ENCODE results near the gene TMEM131.

TMEM131 gene

DNA sequence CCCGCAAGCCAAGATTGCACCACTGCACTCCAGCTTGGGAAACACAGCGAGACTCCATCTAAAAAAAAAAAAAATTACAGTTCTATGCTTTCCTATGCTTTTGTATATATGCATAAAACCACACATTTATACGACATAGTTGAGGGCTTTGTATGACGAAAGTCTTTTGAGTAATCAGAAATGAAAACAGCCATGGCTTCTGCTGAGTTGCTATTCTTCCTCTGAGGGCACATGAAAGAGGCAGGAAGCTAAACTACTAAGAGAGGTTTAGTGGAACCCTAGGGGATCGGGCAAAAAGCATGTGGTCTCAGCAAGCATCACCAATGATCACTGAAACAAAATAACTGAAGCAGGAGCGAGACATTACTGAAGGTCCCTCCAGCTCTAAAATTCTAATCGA, 182.8 kb downstream of the TMEM131 start:
- DNase-seq (ENCODE audit: low spot score): no peak

DNA sequence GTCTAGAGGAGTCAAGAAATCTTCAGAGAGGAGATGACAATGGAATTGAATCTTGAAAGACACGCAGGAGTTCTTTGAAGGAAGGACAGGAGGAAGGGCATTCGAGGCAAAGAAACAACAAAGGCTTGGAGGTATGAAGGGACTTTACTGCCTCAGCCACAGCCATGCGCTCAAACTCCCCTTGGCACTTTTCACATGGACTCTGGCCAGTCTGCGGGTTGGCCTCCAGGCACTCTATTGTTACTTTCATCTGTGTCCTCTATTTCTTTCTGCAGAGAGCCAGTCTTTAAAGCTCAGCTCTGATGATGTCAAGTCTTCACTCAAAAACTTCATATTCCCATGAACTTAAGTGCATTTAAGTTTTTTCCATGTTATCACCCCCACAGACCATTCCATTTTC, 186.9 kb downstream of the TMEM131 start:
- no peak for DNase-seq (ENCODE audit: low spot score)

DNA sequence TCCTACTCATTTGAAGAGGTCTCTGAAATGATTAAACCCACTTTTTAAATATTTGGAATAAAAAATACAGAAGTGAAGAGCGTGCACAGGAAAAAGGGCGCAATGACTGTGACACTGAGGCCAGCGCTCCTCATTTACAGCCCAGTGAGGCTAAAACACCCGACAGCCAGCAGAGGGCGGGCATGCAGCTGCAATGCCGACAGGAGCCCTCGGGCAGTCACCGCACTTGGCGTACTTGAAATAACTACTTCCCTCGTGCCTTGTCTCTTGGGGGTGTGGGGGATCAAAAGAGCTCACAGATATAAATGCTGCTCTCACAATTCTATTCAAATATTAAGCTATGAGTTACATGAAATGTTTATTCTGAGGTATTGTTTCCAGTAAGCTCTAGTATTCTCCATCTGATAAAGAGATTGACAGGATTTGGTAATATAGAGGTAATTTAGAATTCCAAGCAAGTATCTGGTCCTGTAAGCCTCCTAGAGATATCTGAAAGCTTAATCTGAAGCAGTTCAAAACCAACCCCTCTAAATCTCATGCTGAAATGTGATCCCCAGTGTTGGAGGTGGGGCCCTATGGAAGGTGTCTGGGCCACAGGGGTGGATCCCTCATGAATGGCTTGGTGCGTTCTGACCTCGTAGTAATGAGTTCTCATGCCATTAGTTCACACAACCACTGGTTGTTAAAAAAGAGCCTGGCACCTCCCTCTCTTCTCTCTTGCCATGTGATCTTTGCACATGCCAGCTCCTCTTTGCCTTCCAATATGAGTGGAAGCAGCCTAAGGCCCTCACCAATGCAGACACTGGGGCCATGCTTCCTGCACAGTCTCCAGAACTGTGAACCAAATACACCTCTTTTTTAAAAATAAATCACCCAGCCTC, 188.8 kb downstream of the TMEM131 start:
- DNase-seq (ENCODE audit: low spot score): peak; percentile 71

DNA sequence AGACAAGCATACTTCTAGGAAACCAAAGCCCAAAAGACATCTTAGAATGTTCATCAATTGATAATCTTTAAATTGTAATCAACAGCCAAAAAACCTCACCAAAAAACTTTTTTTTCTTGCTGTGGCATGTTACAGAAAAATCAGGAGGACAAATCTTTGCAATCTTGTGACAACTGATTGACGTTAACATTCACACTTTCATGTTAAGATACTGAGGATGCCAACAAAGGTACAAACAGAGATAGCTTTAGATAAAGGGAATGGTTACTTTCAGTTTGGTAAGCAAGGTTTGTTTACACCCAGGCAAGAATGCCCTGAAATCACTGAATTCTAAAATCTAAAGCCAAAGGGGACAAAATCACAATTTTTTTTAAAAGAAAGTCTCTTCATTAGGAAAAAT, 190.0 kb downstream of the TMEM131 start:
- DNase-seq (ENCODE audit: low spot score): no peak

DNA sequence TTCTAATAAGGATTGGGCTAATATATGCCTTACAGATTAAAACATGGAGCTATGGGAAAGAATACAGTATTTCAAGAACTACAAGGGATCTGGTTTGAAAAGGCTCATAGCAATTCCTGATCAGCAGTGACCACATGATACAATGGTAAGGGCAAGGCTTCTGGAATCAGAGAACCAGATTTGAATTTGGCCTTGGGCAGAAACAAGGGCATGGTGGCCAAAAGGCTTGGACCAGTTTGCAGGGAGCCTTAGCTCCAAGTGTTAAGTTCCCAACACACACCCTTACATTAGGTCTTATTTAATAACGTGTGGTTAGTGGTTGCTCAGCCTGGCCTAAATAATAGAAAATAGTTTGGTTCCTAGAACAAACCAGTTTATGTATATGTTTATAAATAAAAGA, 194.7 kb downstream of the TMEM131 start:
- DNase-seq (ENCODE audit: low spot score): no peak

DNA sequence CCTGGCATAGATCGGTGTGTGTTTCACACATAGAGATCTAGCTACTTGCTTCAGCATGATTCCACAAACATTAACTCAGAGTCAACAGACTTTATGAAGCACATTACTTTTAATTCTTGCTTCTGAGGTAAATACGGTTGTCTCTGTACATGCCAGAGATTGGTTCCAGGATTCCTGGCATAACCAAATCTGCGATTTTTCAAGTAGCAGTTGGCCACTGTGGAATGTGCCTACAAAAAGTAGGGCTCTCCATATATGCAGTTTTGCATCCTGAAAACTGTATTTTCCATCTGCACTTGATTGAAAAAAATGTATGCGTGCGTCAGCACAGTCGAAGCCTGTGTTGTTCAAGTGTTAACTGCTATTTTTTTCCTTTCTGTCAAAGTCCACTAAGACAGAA, 197.3 kb downstream of the TMEM131 start:
- DNase-seq (ENCODE audit: low spot score): no peak

DNA sequence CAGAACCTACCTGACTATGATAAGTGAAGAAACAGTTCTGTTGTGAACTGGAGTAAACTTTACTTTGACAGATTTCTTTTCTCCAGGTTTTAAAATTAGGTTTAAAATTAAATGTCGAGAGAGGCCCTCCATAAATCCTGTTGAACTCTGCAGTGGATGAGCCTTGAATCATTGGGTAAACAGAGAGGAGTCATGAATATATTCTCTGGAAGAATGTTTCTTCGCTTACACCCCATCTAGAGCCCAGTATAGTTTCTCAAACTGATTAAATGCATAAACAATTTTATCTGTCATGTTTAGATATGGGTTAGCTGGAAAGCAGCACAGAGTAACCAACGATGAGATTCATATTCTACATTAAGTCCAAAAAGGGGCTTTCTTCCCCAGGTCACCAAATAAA, 198.4 kb downstream of the TMEM131 start:
- DNase-seq (ENCODE audit: low spot score): no peak

DNA sequence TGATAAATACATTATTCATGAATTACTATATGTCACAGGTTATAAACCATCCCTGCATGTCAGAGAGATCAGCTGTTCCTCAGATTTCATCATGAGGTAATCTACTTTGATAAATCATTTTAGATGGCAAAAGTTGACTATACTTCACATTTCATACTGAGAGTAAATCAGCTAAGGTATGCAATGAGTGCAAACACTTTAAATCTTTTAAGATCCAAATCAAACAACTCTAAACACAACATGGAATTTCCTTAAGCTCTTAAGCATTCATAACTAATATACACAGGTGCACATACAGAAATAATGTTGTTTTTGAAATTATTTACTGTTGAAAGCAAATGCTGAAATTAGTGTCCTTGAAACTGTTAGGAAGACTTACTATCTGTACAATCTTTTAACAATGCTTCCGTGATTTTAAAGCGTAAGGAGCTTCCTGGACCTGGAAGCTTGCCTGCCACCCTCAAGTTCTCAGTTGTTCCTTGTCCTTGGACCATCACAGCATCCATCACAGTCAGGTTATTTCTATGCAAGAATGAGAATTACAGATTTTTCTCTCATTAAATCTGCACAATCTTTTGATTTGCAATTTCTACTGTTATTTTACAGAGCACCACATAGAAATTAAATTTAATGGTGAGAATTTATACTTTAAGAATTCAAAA, 199.2 kb downstream of the TMEM131 start:
- DNase-seq (ENCODE audit: low spot score): no peak

DNA sequence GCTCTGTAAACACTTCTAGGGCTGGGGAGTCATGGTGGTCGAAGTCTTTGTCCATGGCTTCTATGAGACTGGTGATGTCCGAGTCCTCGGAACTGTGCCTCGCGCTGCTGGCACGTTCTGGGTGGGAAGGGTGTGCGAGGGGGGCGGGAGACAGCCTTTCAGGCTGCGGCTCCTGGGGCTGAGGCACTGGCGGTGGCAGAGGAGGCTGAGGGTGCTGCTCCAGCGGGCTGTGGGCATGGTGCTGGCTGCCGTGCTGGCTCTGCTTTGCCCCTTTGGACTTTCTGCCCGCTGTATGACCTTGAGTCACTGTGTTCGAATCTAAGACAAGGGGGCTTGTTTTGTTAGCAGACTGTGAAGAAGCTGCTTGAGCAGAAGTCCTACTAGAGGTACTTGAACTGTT, 203.3 kb downstream of the TMEM131 start:
- DNase-seq (ENCODE audit: low spot score): no peak

DNA sequence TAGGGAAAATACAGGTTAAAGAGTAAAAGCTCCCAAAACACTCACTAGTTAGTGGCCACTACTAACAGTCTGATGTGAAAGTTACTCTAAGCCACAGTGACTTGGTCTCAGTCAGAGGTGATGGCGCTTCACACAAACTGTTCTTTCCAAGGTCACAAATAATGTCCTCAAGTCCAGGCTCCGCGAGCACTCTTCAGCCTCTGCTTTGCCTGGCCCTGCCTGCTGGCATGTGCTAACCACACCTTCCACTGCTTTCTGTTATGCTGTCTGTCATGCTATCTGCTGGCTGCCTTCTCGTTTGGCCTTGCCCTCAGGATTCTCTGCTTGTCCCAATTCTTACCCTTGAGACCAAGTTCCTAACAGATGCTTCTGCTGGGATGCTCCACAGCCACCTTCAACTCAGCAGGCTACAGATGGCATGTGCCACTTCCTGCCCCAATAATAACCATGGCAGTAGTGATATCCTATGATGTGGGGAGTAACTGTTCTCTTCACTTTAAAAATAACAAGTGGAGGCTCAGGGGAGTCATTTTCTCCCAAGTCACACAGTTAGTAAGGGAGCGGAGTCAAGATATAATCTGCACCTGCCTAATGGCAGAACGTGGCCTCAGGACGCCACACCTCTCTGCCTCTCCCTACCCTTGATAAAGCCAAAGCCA, 206.6 kb downstream of the TMEM131 start:
- no peak for DNase-seq (ENCODE audit: low spot score)

DNA sequence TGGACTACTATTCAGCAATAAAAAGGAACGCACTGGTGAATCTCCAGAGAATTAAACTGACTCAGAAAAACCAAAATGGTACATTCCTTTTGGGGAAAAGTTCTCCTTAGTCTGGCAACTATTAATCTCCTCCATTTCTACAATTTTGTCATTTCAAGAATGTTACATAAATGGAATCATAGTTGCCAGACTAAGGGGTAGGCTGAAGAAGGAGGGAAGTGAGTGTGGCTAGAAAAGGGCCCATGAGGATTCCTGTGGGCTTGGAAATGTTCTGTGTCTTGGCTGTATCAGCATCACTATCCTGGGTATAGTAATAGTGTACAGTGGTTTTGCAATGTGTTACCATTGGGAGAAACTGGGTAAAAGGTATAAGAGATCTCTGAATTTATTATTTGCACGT, 209.9 kb downstream of the TMEM131 start:
- DNase-seq (ENCODE audit: low spot score): no peak

DNA sequence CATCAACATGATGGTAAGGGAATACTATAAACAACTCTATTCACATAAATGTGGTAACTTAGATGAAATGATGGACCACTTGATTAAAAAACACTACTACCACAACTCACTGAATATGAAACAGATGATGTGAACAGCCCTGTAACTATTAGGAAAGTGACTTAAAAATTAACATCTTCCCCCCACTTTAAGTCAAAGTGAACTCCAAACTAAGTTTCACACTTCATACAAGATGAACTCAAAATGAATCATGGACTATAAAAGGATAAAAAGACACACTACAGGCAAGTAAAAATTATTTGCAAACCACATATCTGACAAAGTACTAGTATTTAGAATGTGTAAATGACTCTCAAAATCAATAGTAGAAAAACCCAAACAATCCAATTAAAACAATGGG, 210.8 kb downstream of the TMEM131 start:
- DNase-seq (ENCODE audit: low spot score): no peak

DNA sequence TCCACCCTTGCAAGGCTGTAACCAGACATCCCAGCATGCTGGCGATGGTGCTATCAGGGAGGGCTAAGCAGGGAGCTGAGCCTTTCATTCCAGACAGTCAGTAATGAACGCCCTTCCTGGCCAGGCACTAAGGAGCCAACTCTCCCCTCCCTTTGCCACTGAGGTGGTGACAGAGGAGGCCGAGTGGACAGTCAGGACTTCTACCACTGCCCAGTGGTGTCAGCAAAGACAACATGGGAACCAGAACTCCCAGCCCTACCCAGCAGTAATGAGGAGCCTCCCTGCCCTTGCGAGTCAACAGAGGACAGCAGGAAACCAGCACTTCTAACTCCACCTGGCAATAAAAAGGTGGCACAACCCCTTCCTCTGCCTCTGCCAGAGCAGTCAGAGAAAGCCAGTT, 213.8 kb downstream of the TMEM131 start:
- no peak for DNase-seq (ENCODE audit: low spot score)

DNA sequence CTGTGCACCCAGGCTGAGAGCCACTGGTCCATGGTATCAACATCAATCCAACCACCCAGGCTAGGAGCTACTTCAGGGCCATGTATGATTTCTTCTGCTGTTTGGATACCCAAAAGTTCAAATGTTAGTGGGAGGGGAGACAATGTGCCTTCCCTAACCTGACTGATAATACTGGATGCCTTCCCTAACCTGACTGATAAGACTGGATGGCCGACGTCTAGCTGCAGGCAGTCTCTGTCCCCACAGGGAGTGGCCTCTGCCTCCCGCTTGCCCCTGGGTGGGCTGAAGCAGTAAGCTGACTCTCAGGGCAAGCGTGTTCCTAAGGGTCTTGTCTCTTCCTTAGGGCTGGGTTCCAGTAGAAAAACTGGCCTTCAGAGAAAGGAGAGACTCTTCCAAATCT, 216.6 kb downstream of the TMEM131 start:
- no peak for DNase-seq (ENCODE audit: low spot score)

DNA sequence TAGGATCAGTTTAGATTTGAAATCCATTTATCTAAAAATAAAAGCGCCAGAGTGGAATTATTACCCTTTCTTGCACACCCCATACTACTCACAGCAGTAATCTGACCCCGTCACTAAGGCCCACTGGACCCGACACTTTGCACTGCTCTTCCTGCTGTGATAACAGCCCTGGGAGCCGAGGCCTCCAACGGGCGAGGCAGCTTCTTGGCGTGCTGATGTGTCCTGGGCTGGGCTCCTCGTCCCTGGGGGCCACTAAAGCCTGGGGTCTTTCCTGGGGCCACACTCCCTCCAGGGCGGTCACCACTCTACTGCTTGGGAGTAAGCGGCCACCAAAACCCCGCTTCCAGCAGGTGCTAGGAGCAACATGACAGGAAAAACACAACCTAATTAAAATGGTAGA, 220.7 kb downstream of the TMEM131 start:
- DNase-seq (ENCODE audit: low spot score): no peak

DNA sequence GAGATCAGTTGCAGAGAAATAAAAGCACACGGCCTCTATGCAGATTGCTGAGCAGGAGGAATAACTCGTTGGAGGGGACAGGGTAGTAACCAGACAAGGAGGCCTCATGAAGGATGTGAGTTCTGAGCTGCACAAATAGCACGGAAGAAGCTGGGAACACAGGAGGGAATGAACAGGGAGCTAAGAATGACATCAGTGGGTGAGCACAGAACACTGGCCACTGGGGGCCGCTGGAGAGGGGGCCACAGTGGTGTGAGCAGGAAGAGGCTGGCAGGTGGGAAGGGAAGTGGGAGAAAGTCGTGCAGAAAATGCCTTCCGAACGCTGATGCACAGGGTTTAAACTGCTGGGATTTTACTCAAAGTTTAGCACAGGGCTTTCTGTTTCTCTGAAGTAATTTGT, 221.3 kb downstream of the TMEM131 start:
- DNase-seq (ENCODE audit: low spot score): no peak

DNA sequence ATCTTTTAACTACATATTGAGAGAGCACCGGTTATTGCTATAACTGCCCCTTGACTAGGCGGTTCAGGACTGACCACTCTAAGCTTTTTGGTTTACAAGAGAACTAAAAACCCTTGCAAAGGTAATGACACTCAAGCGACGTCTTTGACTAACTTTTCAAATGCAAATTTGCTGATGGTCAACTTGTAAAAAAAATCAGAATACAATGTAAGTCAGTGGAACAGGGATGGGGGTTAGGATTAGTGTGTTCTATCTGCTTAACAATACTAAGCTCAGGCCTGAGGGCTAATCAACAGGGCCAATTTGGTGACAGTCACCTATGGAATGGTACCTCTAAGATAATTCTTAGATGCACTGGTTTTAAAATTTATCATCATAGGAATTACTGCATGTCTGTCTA, 225.3 kb downstream of the TMEM131 start:
- no peak for DNase-seq (ENCODE audit: low spot score)

DNA sequence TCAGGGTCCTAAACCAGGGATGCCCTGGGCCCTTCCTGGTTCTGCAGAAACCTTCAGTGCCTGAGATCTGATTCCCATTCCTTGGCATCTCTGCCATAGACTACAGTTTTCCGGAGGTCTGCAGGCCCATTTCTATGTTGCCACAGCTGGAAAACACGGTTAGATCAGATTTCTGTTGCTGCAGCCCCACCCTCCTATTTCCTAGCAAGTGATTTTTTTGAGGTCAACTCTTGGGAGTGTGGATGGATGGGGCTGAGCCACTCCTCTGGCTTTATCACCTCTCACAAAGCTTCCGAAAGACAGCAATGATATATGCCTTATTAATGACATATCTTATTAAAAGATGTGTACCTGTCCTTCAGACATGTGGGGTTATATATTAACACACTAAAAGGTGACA, 226.0 kb downstream of the TMEM131 start:
- DNase-seq (ENCODE audit: low spot score): no peak

DNA sequence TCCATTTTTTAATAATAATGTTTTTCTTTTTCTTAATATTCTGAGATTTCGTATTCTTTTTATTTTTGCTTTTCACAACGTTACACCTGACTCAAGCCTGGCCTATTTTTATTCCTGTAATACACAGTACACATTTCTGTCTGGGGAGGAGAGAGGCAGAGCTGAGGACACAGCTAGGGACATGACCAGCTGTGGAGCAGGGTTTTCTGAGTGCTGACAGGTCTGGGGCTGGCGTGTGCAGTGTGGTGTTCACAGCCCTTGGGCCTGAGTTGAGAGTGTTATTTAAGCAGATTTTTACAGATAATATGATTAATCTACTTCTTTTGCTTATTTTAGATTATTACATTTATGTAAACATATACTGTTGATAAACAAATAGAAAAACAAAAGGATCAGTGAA, 226.4 kb downstream of the TMEM131 start:
- no peak for DNase-seq (ENCODE audit: low spot score)

DNA sequence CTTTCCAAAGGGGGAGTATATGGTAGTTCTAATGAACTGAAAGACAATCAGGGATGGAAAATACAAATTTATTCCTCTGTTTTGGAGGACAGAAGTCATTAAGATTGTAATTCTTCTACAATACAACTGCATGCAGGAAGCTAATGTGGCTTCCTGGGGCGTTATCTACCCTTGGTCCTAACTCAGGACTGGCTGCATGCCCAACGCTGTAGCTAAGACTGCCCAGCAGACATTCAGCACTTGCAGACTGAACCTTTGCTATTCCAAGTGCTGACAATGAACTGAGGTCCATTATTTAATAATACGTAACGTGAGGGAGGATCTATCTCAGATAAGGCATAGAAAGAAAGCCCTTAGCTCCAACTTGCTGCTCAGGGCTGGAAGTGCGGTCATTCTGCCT, 229.2 kb downstream of the TMEM131 start:
- no peak for DNase-seq (ENCODE audit: low spot score)

DNA sequence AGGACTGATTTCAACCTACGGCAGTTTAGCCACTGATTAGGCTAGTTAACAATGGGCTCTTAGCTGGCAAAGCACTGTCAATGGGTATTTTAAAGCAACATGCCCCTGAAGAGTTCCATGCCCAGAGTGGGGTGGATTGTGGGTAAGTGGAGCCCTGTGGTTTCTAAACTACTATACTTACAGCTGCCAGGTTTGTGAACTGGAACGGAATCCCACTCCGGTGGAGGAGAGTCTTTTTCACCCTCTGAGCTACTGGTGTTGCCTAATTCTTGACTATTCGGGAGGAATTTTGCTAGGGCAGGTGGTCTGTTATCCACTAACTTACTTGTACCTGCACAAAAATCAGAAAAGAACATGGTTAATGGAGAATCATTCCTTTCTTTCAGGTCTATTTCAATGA, 229.8 kb downstream of the TMEM131 start:
- no peak for DNase-seq (ENCODE audit: low spot score)

DNA sequence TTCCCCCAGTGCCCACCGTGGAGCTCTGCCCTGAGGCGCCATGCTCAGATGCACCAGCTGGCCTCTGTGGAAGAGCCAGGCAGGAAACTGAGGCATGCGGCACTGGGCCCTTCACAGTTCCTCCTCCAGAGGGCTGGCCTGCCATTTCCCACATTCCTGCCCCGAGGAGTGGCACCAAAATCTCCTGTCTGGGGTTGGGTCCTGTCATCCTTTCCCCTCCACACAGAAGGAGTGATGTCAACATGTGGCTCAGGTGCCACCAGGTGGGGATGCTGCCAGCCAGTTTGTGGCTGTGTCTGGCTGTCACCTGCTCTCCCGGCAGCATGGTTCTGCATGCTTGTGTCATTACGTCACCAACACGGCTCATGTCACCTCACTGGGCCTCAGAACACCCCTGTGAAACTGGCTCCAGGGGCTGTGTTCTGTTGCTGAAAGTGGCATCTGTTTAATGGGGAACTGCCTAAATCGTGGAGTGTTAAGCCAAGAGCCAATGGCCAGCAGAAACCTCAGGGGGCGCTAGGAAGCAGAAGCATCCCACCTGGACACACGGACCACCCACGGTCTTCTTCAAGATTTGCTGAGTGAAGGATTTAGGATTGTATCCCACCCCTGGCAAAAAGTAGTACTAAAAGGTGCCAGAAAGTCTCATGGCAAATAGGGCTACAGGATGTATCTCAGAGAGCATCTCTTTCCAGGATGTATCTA, 231.0 kb downstream of the TMEM131 start:
- no peak for DNase-seq (ENCODE audit: low spot score)
